Heart right ventricle (tissue), 16 donors: ENCODE results near the gene LARP6. TPM values are rescaled to one million over a fixed set of nuclear protein-coding genes. Genes with fewer than 3 reads are reported as not detected.

Source experiments
- ATAC-seq, 8 donors: fragments of 200-7000 bp; cut with Tn5 transposase; one replicate each; pipeline ENCODE4 v1.9.1; 2020; ENCODE audit warnings: mild to moderate bottlenecking in 8 of 8, moderate library complexity in 8 of 8, moderate number of reproducible peaks in 1 of 8
- DNase-seq, 2 donors: peaks; one replicate each; pipeline ENCODE4 v3.0.0-alpha.2; 2020
- H3K27ac ChIP-seq, 10 donors: fragments of 200-600 bp; sonication (generic) in 2 of 10; one replicate each; pipeline versions ENCODE4 v1.5.0 to v1.8.0; 2020 to 2022; ENCODE audit warnings: mild to moderate bottlenecking in 3 of 10
- H3K27me3 ChIP-seq, 7 donors: fragments of 200-600 bp; one replicate each; pipeline ENCODE4 v1.8.0; 2021 to 2022; ENCODE audit warnings: mild to moderate bottlenecking in 2 of 7
- H3K36me3 ChIP-seq, 9 donors: fragments of 200-600 bp; sonication (generic) in 1 of 9; one replicate each; pipeline versions ENCODE4 v1.5.0 to v1.8.0; 2020 to 2022; ENCODE audit warnings: mild to moderate bottlenecking in 2 of 9
- H3K4me1 ChIP-seq, 9 donors: fragments of 200-600 bp; sonication (generic) in 1 of 9; one replicate each; pipeline versions ENCODE4 v1.5.0 to v1.8.0; 2020 to 2022; ENCODE audit warnings: mild to moderate bottlenecking in 4 of 9
- H3K4me3 ChIP-seq, 10 donors: fragments of 200-600 bp; sonication (generic) in 2 of 10; one replicate each; pipeline versions ENCODE4 v1.5.0 to v1.8.0; 2020 to 2022; ENCODE audit warnings: mild to moderate bottlenecking in 7 of 10, moderate library complexity in 2 of 10
- H3K9me3 ChIP-seq, 11 donors: fragments of 200-600 bp in 10 of 11; sonication (generic) in 2 of 11; one replicate each; pipeline versions ENCODE4 v1.5.0 to v1.8.0; 2013 to 2022; ENCODE audit warnings: mild to moderate bottlenecking in 2 of 11, control low read depth in 1 of 11, moderate library complexity in 1 of 11
- CTCF ChIP-seq, 9 donors: fragments of 200-600 bp; sonication (generic) in 2 of 9; IDR thresholded peaks; one replicate each; pipeline versions ENCODE4 v1.5.0 to v1.8.0; 2021 to 2022; ENCODE audit warnings: antibody characterized with exemption in 9 of 9, mild to moderate bottlenecking in 5 of 9, moderate library complexity in 1 of 9
- whole genome bisulfite sequencing, 2 donors: extraction: QIAGEN DNeasy Blood & Tissue Kit; methylation state at CpG; one replicate each; pipeline ENCODE4 v1.1.7; 2013; ENCODE audit warnings: inconsistent platforms in 1 of 2; 5-methylcytosine and 5-hydroxymethylcytosine counted together
- intact Hi-C, 10 donors: fragments of 100-400 bp; cut with DNase I; formaldehyde crosslinking; loops; one replicate each; pipeline versions ENCODE4 v1.11.1 to v1.14.2; 2022
- polyA plus RNA-seq, 2 donors: library from polyadenylated mRNA; stranded (reverse); fragments of 200-250 nt; gene quantifications; one replicate each; pipeline ENCODE4 v1.2.3, GENCODE V29; 2013
- total RNA-seq, 10 donors: library from RNA; stranded (reverse); fragmentation: NEBNext Ultra II Directional in 3 of 10; extraction: Animal tissue kit (Norgen Biotek cat#: 25700) in 3 of 10; gene quantifications; one replicate each; pipeline versions ENCODE4 v1.2.1 to v1.2.4, GENCODE V29; 2021 to 2023
- donor health status: Arrhythmogenic right ventricular cardiomyopathy.
- donor health status: ischemic (EF 13 %, LVEDD 7.1; RV severe dilation, severe dysfunction).
- donor health status: healthy with polysubstance abuse.
- donor health status: DM: no; HTN: yes; CAD: no.
- donor health status: DM: no; HTN: no; CAD: no.
- donor health status: ischemic (EF 25% LVEDD 6.9; RV normal size, moderate dysfunction).
- donor health status: ischemic (EF 25% LVEDD 5.7; RV mildly dilated, moderate dysfunction).
- donor health status: healthy.
- donor health status: DM: yes; HTN: yes; CAD: no.
- donor health status: Ischemic cardiomyopathy.
- donor health status: ischemic (EF 35%, LVEDD 5.7; RV mildly dilated, moderate dysfunction).
- donor health status: nonischemic (EF 11% LVEDD 7.7; RV severe dilation, severe dysfunction).
- donor health status: DM: yes; HTN: yes; CAD: no.
- donor health status: PGD.
- donor health status: ischemic (EF 29% LVEDD 5.4; RV normal size, mild dysfunction).
- donor health status: nonischemic (EF 23%, LVEDD 6.1; RV moderate dilation, normal function).

LARP6 gene
- total and polyA plus RNA-seq, 12 donors = 22.8 to 86.2 (median 38.9) TPM

- DNase-seq = no peak
- no peak overlapping the region for H3K27ac ChIP-seq
- H3K4me3 ChIP-seq = no peak overlapping the region
- peaks cover 0 to 9% (median 3%) of the 10 kb centered on the region in 9 donors for H3K4me1 ChIP-seq
- H3K27me3 ChIP-seq = peaks cover 0 to 3% (median 0%) of the 10 kb centered on the region in 7 donors
- TF ChIP-seq CTCF (IDR thresholded peaks at IDR 0.05) = no peak
- 98 to 99% methylated on average over 6 of the region's 6 CpGs for WGBS, 2 donors
- H3K9me3 ChIP-seq = no peaks in the 10 kb centered on the region
- intact Hi-C loops = no loop called here
- peak in 1 of 8 donors; percentile 37 for ATAC-seq
- peaks cover 0 to 28% (median 1%) of the 10 kb centered on the region in 9 donors for H3K36me3 ChIP-seq
These were observed 8.2 kb downstream of the LARP6 start for GRCh38 chr15:70845602-70846360.

GRCh38 chr15:70837476-70837875 is 16.5 kb downstream of the LARP6 start:
- intact Hi-C loops = no loop called here
- peak overlapping the region in 4 of 10 donors; percentile 70 to 86 (median 72) for H3K27ac ChIP-seq

GRCh38 chr15:70835841-70836240 is 18.1 kb downstream of the LARP6 start:
- Histone ChIP-seq H3K36me3 (peaks cover 0 to 59% (median 15%) of the 10 kb centered on the region in 9 donors), H3K27me3 (no peaks in the 10 kb centered on the region), H3K4me3 (no peak overlapping the region), H3K27ac (peak overlapping the region; percentile 4 to 86 (median 70)), H3K9me3 (no peaks in the 10 kb centered on the region), H3K4me1 (peaks cover 0 to 41% (median 25%) of the 10 kb centered on the region in 9 donors)
- DNase-seq (no peak), ATAC-seq (peak in 6 of 8 donors; percentile 22 to 40 (median 33))
- intact Hi-C loops = no loop called here
- 62 to 72% methylated on average over 3 of the region's 3 CpGs for WGBS, 2 donors
- no peak for TF ChIP-seq CTCF (IDR thresholded peaks at IDR 0.05)

More at GRCh38 chr15:70837476-70837875, 16.5 kb downstream of the LARP6 start:
- no peak for TF ChIP-seq CTCF (IDR thresholded peaks at IDR 0.05)
- H3K4me3 ChIP-seq = no peak overlapping the region
- 96 to 98% methylated on average over 2 of the region's 2 CpGs for WGBS, 2 donors
- no peaks in the 10 kb centered on the region for H3K27me3 ChIP-seq
- DNase-seq (no peak), ATAC-seq (no peak)
- H3K4me1 ChIP-seq = peaks cover 0 to 38% (median 24%) of the 10 kb centered on the region in 9 donors
- no peaks in the 10 kb centered on the region for H3K9me3 ChIP-seq
- peaks cover 0 to 51% (median 8%) of the 10 kb centered on the region in 9 donors for H3K36me3 ChIP-seq

GRCh38 chr15:70835415-70835814 is 18.5 kb downstream of the LARP6 start:
- H3K4me3 ChIP-seq = no peak overlapping the region
- WGBS, 2 donors = 78 to 93% methylated on average over 6 of the region's 6 CpGs
- intact Hi-C loops = no loop called here
- peak overlapping the region; percentile 4 to 86 (median 70) for H3K27ac ChIP-seq
- ATAC-seq (peak; percentile 71 to 96 (median 86)), DNase-seq (peak; percentile 74 to 79)
- H3K9me3 ChIP-seq = no peaks in the 10 kb centered on the region
- peaks cover 0 to 61% (median 15%) of the 10 kb centered on the region in 9 donors for H3K36me3 ChIP-seq
- H3K27me3 ChIP-seq = no peaks in the 10 kb centered on the region
- peaks cover 0 to 45% (median 28%) of the 10 kb centered on the region in 9 donors for H3K4me1 ChIP-seq
- TF ChIP-seq CTCF (IDR thresholded peaks at IDR 0.05) = no peak
